Fibroblast of villous mesenchyme (primary cell): ENCODE data around the gene LRPAP1. TPM values are rescaled to one million over a fixed set of nuclear protein-coding genes. Genes with fewer than 3 reads are reported as not detected.

ENCODE experiments used
- DNase-seq: peaks from one replicate; pipeline ENCODE4 v3.0.0-alpha.2; 2010; ENCODE audit warnings: low read depth
- H3K4me3 ChIP-seq: 2 replicates; pipeline ENCODE4 v1.5.1; 2011; ENCODE audit warnings: low read depth, mild to moderate bottlenecking, low read length
- total RNA-seq: library from RNA; depleted of rRNA; stranded (reverse); fragments of >200 nt; gene quantifications from 2 replicates; pipeline ENCODE4 v1.2.3, GENCODE V29; 2012
- TF ChIP-seq, protein P1 (sequence below): IDR thresholded peaks from 2 replicates; pipeline ENCODE4 v1.5.1; 2012; ENCODE audit warnings: low read depth, mild to moderate bottlenecking, low read length; ENCODE audit not compliant: insufficient read depth

LRPAP1 gene
- total RNA-seq, 1 donor = 21.2 TPM

DNA sequence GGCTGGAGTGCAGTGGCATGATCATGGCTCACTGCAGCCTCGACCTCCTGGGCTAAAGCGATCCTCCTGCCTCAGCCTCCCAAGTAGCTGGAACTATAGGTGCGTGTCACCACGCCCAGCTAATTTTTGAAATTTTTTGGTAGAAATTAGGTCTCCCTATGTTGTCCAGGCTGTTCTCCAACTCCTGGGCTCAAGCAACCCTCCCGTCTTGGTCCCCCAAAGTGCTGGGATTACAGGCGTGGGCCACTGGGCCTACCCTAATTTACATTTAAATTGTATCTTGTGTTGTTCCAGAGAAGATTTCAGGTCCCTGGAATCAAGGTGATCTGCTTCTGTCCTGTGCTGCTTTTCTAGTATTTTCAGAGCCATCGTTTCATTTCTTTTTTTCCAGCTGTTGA, 1.2 kb upstream of the LRPAP1 start:
- no peak overlapping the region for H3K4me3 ChIP-seq
- no peak for DNase-seq
- TF ChIP-seq, protein P1, sequence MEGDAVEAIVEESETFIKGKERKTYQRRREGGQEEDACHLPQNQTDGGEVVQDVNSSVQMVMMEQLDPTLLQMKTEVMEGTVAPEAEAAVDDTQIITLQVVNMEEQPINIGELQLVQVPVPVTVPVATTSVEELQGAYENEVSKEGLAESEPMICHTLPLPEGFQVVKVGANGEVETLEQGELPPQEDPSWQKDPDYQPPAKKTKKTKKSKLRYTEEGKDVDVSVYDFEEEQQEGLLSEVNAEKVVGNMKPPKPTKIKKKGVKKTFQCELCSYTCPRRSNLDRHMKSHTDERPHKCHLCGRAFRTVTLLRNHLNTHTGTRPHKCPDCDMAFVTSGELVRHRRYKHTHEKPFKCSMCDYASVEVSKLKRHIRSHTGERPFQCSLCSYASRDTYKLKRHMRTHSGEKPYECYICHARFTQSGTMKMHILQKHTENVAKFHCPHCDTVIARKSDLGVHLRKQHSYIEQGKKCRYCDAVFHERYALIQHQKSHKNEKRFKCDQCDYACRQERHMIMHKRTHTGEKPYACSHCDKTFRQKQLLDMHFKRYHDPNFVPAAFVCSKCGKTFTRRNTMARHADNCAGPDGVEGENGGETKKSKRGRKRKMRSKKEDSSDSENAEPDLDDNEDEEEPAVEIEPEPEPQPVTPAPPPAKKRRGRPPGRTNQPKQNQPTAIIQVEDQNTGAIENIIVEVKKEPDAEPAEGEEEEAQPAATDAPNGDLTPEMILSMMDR = no peak

DNA sequence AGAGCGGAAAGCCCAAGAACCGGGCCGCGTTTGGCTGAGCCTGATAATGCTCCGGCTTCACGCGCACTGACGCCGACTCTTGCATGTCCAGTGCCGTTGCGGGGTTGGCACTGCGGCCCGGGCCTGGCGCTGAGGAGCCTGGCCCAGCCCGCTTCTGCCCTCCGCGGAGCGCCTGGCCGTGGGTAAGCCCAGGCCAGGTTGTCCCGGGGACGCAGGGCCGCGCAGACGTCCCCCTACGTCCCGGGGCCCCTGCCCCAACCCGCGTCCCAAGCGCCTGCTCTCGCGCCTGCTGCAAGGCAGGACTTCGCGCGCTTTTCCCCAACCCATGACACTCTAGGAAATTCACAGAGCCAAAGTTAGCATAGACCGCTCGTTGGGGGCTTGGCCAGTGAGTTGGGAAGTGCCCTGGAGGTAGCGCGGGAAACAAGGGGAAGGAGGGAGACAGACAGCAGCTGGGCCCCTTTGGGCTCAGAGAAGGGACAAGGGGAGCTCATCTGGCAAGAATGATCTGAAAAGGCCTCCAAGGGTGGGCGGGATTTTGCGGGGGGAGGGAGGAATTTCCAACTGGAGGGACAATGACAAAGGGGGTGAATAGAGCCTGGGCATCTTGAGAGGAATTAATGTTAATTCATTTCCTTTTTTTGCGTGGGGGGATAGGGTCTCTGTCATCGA, 665 bp upstream of the LRPAP1 start:
- TF ChIP-seq, protein P1 = no peak
- DNase-seq = no peak
- H3K4me3 ChIP-seq = peak overlapping the region; percentile 72

DNA sequence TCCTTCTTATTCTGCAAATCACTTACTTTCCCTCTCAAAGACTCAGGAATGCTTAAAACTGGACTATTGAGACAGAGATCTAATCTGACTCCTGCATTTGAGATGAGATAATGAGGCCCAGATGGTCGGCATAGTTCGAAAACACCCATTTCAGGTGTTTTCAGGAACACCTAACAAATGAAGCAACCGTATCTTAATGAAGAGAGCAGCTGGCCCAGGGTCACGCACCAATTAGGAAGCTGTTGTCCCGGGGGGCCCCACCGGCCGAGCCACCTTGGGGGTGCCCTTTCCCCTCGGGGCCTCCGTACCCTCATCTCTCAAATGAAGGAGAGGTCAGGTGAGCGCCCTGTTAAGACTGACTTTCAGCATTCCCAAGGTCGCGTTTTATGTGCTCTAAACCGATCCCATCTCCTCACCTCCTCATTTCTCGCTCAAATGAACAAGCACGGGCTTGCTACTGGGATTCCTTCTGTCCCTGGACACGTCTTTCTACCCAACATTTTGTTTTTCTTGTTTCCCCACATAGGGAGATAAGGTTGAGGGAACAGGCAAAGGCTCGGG, 824 bp downstream of the LRPAP1 start:
- TF ChIP-seq, protein P1 = no peak
- no peak for DNase-seq
- H3K4me3 ChIP-seq = peak overlapping the region; percentile 72

DNA sequence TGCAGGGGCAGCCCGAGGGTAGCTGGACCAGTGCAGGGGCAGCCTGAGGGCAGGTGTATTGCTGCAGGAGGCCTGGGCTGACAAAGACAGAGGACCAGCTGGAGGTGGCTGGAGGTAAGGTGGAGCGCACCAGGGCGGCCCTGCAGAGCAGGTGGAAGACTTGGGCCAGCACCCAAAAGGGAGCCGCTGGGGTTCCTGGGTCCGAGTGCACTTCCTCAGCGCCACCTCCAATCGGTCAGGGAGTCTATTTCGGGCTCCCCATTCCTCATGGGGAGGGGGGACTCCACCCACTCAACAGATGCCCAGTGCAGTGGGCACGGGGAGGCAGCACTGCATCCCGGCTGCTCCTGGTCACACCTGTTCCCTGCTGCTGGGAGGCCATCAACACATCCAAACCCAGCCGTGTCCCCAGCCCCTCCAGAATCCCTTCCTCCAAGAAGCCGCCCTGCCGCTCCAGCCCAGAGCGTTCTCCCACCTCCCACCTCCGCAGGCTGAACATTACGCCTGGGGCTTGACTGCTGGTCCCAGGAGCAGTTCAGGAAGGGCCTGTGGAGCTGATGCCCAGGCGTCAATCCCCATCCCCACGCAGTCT, 1.5 kb downstream of the LRPAP1 start:
- peak overlapping the region; percentile 72 for H3K4me3 ChIP-seq
- DNase-seq = no peak
- TF ChIP-seq, protein P1 = no peak

DNA sequence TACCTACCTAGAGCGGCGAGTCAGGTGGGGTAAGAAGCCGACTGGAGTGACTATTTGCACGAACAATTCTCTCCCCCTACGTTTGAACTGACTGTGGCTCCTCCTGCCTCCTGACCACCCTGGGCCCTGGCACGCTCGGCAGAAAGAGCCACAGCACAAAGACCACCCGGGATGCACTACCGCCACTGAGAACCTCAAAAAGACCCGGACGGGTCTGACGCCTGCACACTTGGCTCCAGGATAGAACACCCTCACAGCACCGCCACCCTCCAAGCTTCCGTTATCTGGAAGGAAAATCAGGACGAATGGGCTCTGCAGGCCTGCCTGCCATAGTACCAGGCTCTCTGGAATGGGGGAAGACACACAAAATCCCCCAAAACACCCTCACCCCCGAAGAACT, 2.2 kb downstream of the LRPAP1 start:
- no peak for DNase-seq

DNA sequence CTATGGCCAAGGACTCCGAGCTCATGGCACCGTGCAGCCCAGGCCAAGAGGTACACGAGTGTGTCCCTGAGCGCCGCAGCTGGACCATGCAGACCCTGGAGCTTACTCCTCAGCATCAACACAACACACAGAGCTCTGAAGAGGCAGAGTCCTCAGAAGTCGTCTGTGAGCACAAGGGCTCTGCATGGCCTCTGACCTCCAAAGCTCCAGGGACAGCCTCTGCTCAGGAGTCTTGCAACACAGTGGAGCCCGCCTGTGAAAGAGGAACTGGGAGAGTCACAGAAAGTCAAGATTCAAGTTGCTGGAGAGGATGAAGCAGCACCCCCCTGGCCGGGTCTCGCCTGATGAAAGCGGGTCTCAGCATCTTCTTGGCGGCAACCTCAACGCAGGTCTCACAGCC, 2.9 kb downstream of the LRPAP1 start:
- no peak overlapping the region for H3K4me3 ChIP-seq
- peak; percentile 55 for DNase-seq
- TF ChIP-seq, protein P1 = no peak

More for the DNA sequence above, 2.2 kb downstream of the LRPAP1 start:
- peak overlapping the region; percentile 72 for H3K4me3 ChIP-seq
- TF ChIP-seq, protein P1 = no peak
